Transverse colon (tissue), 3 donors: ENCODE measurements around the gene FAM131C.

Experiments
- CTCF ChIP-seq, 5 experiments: fragments of 200-600 bp in 3 of 5; fragments of 450-650 bp in 2 of 5; sonication (generic) in 3 of 5; IDR thresholded peaks; 1 replicate in 2 of 5; 2 replicates in 3 of 5; pipeline ENCODE4 v1.5.1; 2016 to 2017; ENCODE audit warnings: antibody characterized with exemption in 5 of 5, inconsistent platforms in 3 of 5, mild to moderate bottlenecking in 2 of 5, moderate library complexity in 1 of 5
- POLR2A ChIP-seq: fragments of 450-650 bp; IDR thresholded peaks from one replicate; pipeline ENCODE4 v1.6.1; 2016; ENCODE audit warnings: antibody characterized with exemption, mild to moderate bottlenecking, moderate library complexity

- TF ChIP-seq CTCF (IDR thresholded peaks at IDR 0.05) (no peak), POLR2A (no peak)
Observed at GRCh38 chr1:16029288-16029687, 44.2 kb downstream of the FAM131C start.
